Endothelial cell of umbilical vein (primary cell): Measurements from ENCODE around the gene TM4SF4. TPM values are rescaled to one million over a fixed set of nuclear protein-coding genes. Genes with fewer than 3 reads are reported as not detected.

Experiments
- BruUV-seq: library from RNA; stranded (reverse); fragments of 400-500 nt; replicated peaks from 2 replicates; lab custom pipeline; 2021; lab: Mats Ljungman, UMichigan
- CTCF ChIA-PET: fragments of 300-600, 350-600 bp; sonication (Branson Sonifier 250); formaldehyde crosslinking; loops from one replicate; lab custom pipeline; 2021; ENCODE audit warnings: antibody characterized with exemption, inconsistent platforms; lab: Charles Lee
- POLR2A ChIA-PET: fragments of 300-600, 350-600 bp; sonication (Branson Sonifier 250); formaldehyde crosslinking; loops from one replicate; lab custom pipeline; 2021; ENCODE audit warnings: antibody characterized with exemption, inconsistent platforms; lab: Charles Lee
- DNase-seq: peaks from one replicate; pipeline ENCODE4 v3.0.0-alpha.2; 2011; ENCODE audit warnings: low read depth, low spot score
- FAIRE-seq: peaks from 2 replicates; lab custom pipeline; 2011; peaks lifted over from hg19 to GRCh38; lab: Jason Lieb, UNC
- H2AFZ ChIP-seq: 2 replicates; pipeline ENCODE4 v1.6.0; 2012; ENCODE audit warnings: low read depth, low read length, control low read depth, inconsistent platforms
- H3K27ac ChIP-seq: 2 replicates; pipeline ENCODE4 v1.5.1; 2011; ENCODE audit warnings: low read depth, mild to moderate bottlenecking, control low read depth, low read length, moderate library complexity; ENCODE audit not compliant: insufficient read depth
- H3K27me3 ChIP-seq, 2 experiments: 2 replicates each; pipeline versions ENCODE4 v1.6.0 to v1.6.1; 2011; ENCODE audit warnings: low read length in 2 of 2, mixed read lengths in 1 of 2; ENCODE audit not compliant: control insufficient read depth in 2 of 2, insufficient read depth in 2 of 2
- H3K36me3 ChIP-seq, 2 experiments: 2 replicates in 1 of 2; 3 replicates in 1 of 2; pipeline ENCODE4 v1.5.1; 2011; ENCODE audit warnings: low read length in 2 of 2, mild to moderate bottlenecking in 1 of 2, moderate library complexity in 1 of 2; ENCODE audit not compliant: control insufficient read depth in 2 of 2, insufficient read depth in 2 of 2; ENCODE audit errors: extremely low read depth in 1 of 2
- H3K4me1 ChIP-seq: 3 replicates; pipeline ENCODE4 v1.5.1; 2011; ENCODE audit warnings: mild to moderate bottlenecking, low read length; ENCODE audit not compliant: control insufficient read depth, insufficient read depth; ENCODE audit errors: extremely low read depth
- H3K4me2 ChIP-seq: 2 replicates; pipeline ENCODE4 v1.6.1; 2011; ENCODE audit warnings: low read length, control low read depth, mixed read lengths; ENCODE audit not compliant: insufficient read depth
- H3K4me3 ChIP-seq, 3 experiments: fragments of 200-600 bp in 1 of 3; sonication (generic), shearing (Covaris generic) in 1 of 3; replicated peaks in 1 of 3; 2 replicates each; pipeline ENCODE4 v1.5.1; 2011 to 2016; ENCODE audit warnings: control low read depth in 3 of 3, low read length in 3 of 3, mild to moderate bottlenecking in 2 of 3, inconsistent platforms in 1 of 3, low read depth in 1 of 3, moderate library complexity in 1 of 3; ENCODE audit not compliant: insufficient read depth in 1 of 3
- H3K79me2 ChIP-seq: 2 replicates; pipeline ENCODE4 v1.6.0; 2012; ENCODE audit warnings: low read length, inconsistent platforms; ENCODE audit not compliant: control insufficient read depth, insufficient read depth
- H3K9ac ChIP-seq: replicated peaks from 2 replicates; pipeline ENCODE3; 2011; ENCODE audit warnings: low read length, control low read depth; ENCODE audit not compliant: insufficient read depth; ENCODE audit errors: extremely low read depth
- H3K9me1 ChIP-seq: replicated peaks from 3 replicates; pipeline ENCODE4 v1.6.0; 2011; ENCODE audit warnings: mild to moderate bottlenecking, low read length; ENCODE audit not compliant: control insufficient read depth, insufficient read depth; ENCODE audit errors: extremely low read depth
- H3K9me3 ChIP-seq: replicated peaks from 2 replicates; pipeline ENCODE4 v1.5.1; 2012; ENCODE audit warnings: low read length, inconsistent platforms; ENCODE audit not compliant: control insufficient read depth, insufficient read depth
- H4K20me1 ChIP-seq: replicated peaks from 2 replicates; pipeline ENCODE3; 2011; ENCODE audit warnings: mild to moderate bottlenecking, low read length; ENCODE audit not compliant: control insufficient read depth, insufficient read depth; ENCODE audit errors: extremely low read depth
- EZH2 ChIP-seq: IDR thresholded peaks from 2 replicates; pipeline ENCODE4 v1.6.1; 2012; ENCODE audit warnings: borderline replicate concordance, low read depth, mild to moderate bottlenecking, moderate library complexity, low read length, inconsistent platforms; ENCODE audit not compliant: severe bottlenecking
- FOS ChIP-seq: IDR thresholded peaks from 2 replicates; pipeline ENCODE4 v1.6.1; 2011; ENCODE audit warnings: mild to moderate bottlenecking, low read length, moderate library complexity, borderline replicate concordance; ENCODE audit not compliant: insufficient read depth
- GATA2 ChIP-seq: IDR thresholded peaks from 2 replicates; pipeline ENCODE4 v1.7.0; 2011; ENCODE audit warnings: low read depth, mild to moderate bottlenecking, moderate library complexity, mixed read lengths, low read length; ENCODE audit not compliant: insufficient read length, insufficient read depth
- JUN ChIP-seq: IDR thresholded peaks from 2 replicates; pipeline ENCODE4 v1.6.1; 2011; ENCODE audit warnings: borderline replicate concordance, low read depth; ENCODE audit not compliant: insufficient read length, insufficient read depth
- MYC ChIP-seq: IDR thresholded peaks from one replicate; pipeline ENCODE4 v1.6.1; 2011; ENCODE audit warnings: mild to moderate bottlenecking, low read depth, low read length
- POLR2A ChIP-seq: IDR thresholded peaks from 2 replicates; pipeline ENCODE4 v1.6.1; 2012; ENCODE audit warnings: low read depth, mild to moderate bottlenecking, control low read depth, low read length
- POLR2AphosphoS5 ChIP-seq: IDR thresholded peaks from 2 replicates; pipeline ENCODE4 v1.6.1; 2012; ENCODE audit warnings: low read depth, mild to moderate bottlenecking, control low read depth, low read length, moderate library complexity; ENCODE audit not compliant: insufficient read depth
- dilution Hi-C: fragments of 300-500 bp; cut with MboI; formaldehyde crosslinking; loops from one replicate; pipeline ENCODE4 v1.15.0; 2019; ENCODE audit warnings: low sequenced_read_pairs; ENCODE audit not compliant: extremely low pct_ligation_motif_present
- intact Hi-C: fragments of 100-400 bp; cut with micrococcal nuclease; formaldehyde crosslinking; loops from one replicate; pipeline ENCODE4 v1.10.0; 2022
- polyA plus RNA-seq, 4 experiments: library from polyadenylated mRNA; depleted of rRNA in 3 of 4; stranded (reverse) in 3 of 4; unstranded in 1 of 4; fragments of >200 nt; gene quantifications; 2 replicates each; pipeline versions ENCODE4 v1.2.1 to v1.2.3, GENCODE V29; 2011 to 2012; ENCODE audit warnings: missing spikeins in 1 of 4
- total RNA-seq: library from RNA; stranded (reverse); gene quantifications from 2 replicates; pipeline ENCODE4 v1.2.3, GENCODE V29; 2021
- TF ChIP-seq, protein P1 (sequence below), 2 donors: IDR thresholded peaks; 1 replicate in 1 of 2; 2 replicates in 1 of 2; pipeline ENCODE4 v1.5.1; 2011; ENCODE audit warnings: low read length in 2 of 2, mild to moderate bottlenecking in 2 of 2, moderate library complexity in 2 of 2, control low read depth in 1 of 2, inconsistent platforms in 1 of 2, low read depth in 1 of 2; ENCODE audit not compliant: insufficient read depth in 1 of 2; ENCODE audit errors: extremely low read depth in 1 of 2
- TF ChIP-seq, protein P2 (sequence below): IDR thresholded peaks from 2 replicates; pipeline ENCODE4 v1.6.1; 2011; ENCODE audit not compliant: insufficient read depth, insufficient read length

TM4SF4 gene
- total and polyA plus RNA-seq, 2 donors (not counting 3 experiments of a cell fraction or from before 2014, with no cell fraction given): not detected

DNA sequence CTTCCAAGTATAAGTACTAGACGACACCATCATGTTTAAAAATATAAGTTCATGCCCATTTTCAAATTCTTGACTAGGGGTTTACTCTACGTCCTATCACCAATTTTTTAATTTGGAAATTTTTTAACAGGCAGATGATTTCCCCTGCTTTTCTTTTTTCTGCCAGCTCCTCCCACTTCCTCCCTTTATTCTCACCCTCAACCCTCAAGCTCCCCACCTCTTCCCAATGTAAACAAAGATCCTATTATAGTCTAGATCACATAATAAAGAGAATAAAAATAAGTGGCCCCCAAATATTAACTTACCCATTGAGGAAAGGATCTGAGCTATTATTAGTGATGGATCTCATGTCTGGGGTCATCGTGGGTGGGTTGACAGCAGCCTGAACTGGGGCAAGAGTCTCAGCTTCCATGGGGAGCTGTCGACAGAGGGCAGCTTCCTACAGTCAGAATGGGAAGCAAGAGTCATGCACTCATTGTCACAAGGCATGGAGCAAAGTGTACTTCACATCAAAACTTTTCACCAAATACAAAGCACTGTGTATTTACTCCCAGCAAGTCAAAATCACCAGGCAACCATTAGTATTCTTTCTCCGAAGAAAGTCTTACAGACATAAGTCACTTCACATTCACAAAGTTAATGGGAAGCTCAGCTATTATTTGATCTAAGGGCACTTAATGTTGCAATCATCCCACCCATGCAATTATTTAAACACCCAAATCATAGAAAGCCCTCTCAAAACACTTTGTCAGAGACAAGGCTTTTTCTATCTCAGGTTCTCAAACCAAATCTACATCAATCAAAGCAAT is 53.2 kb downstream of the TM4SF4 start:
- Histone ChIP-seq H3K27me3 (no peaks in the 10 kb centered on the region), H3K4me2 (peak overlapping the region; percentile 50), H3K36me3 (peaks cover 21 to 31% of the 10 kb centered on the region in 2 experiments), H3K4me1 (peaks cover 43% of the 10 kb centered on the region), H2AFZ (no peak overlapping the region), H3K9ac (peak overlapping the region; percentile 42), H3K27ac (peak overlapping the region; percentile 62), H3K9me1 (no peaks in the 10 kb centered on the region), H3K9me3 (no peaks in the 10 kb centered on the region), H3K4me3 (no peak overlapping the region), H3K79me2 (peaks cover 69% of the 10 kb centered on the region), H4K20me1 (no peaks in the 10 kb centered on the region)
- intact Hi-C loops (loop anchor here (1.0 to 2.0 kb wide), 5 partner anchors 41 to 225 kb away; partner anchors contain the start of genes COMMD2 and WWTR1), dilution Hi-C loops (no loop called here)
- peak; percentile 85 for DNase-seq
- ChIA-PET CTCF (interaction anchor here (0.7 to 2.2 kb wide), 32 partner anchors 8 to 407 kb away, joined by 3 to 31 read pairs (median 4); partner anchors contain the start of genes COMMD2 and WWTR1), POLR2A (interaction anchor here (1.1 to 1.5 kb wide), 2 partner anchors 48 to 130 kb away, joined by 6 to 10 read pairs; partner anchors contain the start of gene WWTR1)
- TF ChIP-seq EZH2: no peak
- peak; percentile 49 for TF ChIP-seq POLR2AphosphoS5
- no peak for TF ChIP-seq GATA2
- TF ChIP-seq MYC: peak; percentile 20
- no peak for TF ChIP-seq FOS
- TF ChIP-seq, protein P1, sequence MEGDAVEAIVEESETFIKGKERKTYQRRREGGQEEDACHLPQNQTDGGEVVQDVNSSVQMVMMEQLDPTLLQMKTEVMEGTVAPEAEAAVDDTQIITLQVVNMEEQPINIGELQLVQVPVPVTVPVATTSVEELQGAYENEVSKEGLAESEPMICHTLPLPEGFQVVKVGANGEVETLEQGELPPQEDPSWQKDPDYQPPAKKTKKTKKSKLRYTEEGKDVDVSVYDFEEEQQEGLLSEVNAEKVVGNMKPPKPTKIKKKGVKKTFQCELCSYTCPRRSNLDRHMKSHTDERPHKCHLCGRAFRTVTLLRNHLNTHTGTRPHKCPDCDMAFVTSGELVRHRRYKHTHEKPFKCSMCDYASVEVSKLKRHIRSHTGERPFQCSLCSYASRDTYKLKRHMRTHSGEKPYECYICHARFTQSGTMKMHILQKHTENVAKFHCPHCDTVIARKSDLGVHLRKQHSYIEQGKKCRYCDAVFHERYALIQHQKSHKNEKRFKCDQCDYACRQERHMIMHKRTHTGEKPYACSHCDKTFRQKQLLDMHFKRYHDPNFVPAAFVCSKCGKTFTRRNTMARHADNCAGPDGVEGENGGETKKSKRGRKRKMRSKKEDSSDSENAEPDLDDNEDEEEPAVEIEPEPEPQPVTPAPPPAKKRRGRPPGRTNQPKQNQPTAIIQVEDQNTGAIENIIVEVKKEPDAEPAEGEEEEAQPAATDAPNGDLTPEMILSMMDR (IDR thresholded peaks at IDR 0.05; ENCODE audit: extremely low read depth in 1 of 2, insufficient read depth in 1 of 2, low read depth in 1 of 2, low read length in 2 of 2): peak in 1 of 2 donors; percentile 50
- TF ChIP-seq, protein P2, sequence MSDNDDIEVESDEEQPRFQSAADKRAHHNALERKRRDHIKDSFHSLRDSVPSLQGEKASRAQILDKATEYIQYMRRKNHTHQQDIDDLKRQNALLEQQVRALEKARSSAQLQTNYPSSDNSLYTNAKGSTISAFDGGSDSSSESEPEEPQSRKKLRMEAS: no peak
- TF ChIP-seq JUN: no peak
- TF ChIP-seq POLR2A: no peak
- TSS peak; percentile 45 for BruUV-seq
- FAIRE-seq: peak; percentile 77
